ENCODE results near the gene ADGRL1. TPM values are rescaled to one million over a fixed set of nuclear protein-coding genes. Genes with fewer than 3 reads are reported as not detected.
"Not testable (repeated sequence)": the region's sequence is repeated elsewhere in the genome, so short reads cannot be mapped to it uniquely, and the experiment has no call there.

ADGRL1 gene
- total RNA-seq, 1 donor from 2014 or later = 55.3 TPM

DNA sequence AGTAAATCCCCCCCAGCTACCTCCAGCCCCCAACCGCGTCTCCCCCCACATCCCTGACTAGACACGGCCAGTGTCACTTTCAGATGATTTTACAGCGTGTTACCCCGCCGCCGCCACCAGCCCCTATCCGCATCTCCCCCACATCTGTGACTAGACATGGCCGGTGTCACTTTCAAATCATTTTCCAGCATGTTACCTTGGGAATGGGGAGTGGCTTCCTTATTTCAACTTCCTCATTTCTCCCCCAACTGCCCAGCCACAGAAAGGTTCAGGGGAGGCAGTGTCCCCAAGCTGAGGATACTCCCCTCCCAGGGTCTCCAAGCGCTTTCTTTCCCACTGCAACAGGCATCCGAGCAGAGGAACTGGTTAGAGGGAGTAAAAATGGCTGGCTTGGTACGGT, 18.4 kb downstream of the ADGRL1 start:
- Mint-ChIP-seq H3K9me3 (ENCODE audit: low read depth) (no peaks in the 10 kb centered on the region), H3K36me3 (ENCODE audit: insufficient read depth) (peaks cover 1% of the 10 kb centered on the region), H3K4me1 (ENCODE audit: low read depth) (peaks cover 14% of the 10 kb centered on the region), H3K27ac (no peak overlapping the region), H3K27me3 (no peaks in the 10 kb centered on the region), H3K4me3 (ENCODE audit: low read depth) (no peak overlapping the region)
- DNase-seq (ENCODE audit: low spot score, unreplicated experiment) = no peak
- TF ChIP-seq, protein P1, sequence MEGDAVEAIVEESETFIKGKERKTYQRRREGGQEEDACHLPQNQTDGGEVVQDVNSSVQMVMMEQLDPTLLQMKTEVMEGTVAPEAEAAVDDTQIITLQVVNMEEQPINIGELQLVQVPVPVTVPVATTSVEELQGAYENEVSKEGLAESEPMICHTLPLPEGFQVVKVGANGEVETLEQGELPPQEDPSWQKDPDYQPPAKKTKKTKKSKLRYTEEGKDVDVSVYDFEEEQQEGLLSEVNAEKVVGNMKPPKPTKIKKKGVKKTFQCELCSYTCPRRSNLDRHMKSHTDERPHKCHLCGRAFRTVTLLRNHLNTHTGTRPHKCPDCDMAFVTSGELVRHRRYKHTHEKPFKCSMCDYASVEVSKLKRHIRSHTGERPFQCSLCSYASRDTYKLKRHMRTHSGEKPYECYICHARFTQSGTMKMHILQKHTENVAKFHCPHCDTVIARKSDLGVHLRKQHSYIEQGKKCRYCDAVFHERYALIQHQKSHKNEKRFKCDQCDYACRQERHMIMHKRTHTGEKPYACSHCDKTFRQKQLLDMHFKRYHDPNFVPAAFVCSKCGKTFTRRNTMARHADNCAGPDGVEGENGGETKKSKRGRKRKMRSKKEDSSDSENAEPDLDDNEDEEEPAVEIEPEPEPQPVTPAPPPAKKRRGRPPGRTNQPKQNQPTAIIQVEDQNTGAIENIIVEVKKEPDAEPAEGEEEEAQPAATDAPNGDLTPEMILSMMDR (IDR thresholded peaks at IDR 0.05; ENCODE audit: unreplicated experiment) = no peak

DNA sequence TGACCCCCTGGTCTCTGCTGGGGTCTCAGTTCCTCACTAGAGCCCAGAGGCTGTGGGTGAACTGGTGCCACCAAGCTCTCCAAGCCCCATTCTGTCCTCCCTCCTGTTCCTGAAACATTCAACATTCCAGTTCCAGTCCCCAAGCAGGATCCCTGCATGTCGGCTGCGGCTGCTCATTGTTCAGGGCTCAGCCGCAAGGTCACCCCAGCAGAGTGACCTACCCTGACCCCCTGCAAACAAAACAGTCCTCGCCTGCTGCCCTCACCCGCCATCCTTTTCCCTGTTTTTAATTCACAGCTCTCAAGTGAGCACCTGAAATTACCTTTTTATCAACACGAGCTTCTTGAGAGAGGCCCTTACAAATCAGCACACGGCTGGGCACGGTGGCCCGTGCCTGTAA, 19.3 kb downstream of the ADGRL1 start:
- Mint-ChIP-seq H3K27ac (peak overlapping the region; percentile 81), H3K4me1 (ENCODE audit: low read depth) (peaks cover 14% of the 10 kb centered on the region)
- H3K9me3 Mint-ChIP-seq (ENCODE audit: low read depth); H3K36me3 Mint-ChIP-seq (ENCODE audit: insufficient read depth); H3K27me3 Mint-ChIP-seq; DNase-seq (ENCODE audit: low spot score, unreplicated experiment); H3K4me3 Mint-ChIP-seq (ENCODE audit: low read depth): not testable (repeated sequence)

DNA sequence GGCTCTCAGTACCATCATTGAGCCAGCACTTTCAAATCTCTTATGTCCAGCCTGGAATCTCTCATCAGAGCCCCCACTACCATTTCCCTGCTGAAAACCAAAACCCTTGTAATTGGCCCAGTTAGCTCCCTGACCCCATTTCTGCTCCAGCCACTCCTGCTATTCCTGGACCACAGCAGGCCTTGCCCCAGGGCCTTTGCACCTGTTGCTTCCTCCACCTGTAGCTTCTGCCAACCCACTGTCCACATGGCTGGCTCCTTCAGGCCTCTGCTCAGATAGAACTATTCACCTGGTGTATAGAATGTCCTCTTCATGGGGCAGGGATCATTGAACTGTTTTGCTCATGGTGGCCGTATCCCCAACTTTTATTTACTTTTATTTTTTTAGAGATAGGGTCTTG, 20.3 kb downstream of the ADGRL1 start:
- not testable (repeated sequence) for H3K27me3 Mint-ChIP-seq; DNase-seq (ENCODE audit: low spot score, unreplicated experiment); H3K36me3 Mint-ChIP-seq (ENCODE audit: insufficient read depth); H3K9me3 Mint-ChIP-seq (ENCODE audit: low read depth); H3K27ac Mint-ChIP-seq; H3K4me3 Mint-ChIP-seq (ENCODE audit: low read depth)
- peaks cover 11% of the 10 kb centered on the region for H3K4me1 Mint-ChIP-seq (ENCODE audit: low read depth)

DNA sequence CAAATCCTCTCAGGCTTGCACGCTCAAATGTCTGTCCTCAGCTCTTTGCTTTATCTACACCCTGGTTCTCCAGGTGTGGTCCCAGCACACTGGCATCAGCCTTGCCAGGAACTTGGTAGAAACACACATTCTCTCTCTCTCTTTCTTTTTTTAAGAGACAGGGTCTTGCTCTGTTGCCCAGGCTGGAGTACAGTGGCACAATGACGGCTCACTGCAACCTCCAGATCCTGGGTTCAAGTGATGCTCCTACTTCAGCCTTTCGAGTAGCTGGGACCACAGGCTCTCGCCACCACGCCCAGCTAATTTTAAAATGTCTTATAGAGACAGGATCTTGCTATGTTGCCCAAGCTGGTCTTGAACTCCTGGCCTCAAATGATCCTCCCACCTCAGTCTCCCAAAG, 20.8 kb downstream of the ADGRL1 start:
- Mint-ChIP-seq H3K27ac (no peak overlapping the region), H3K4me1 (ENCODE audit: low read depth) (peaks cover 8% of the 10 kb centered on the region), H3K9me3 (ENCODE audit: low read depth) (no peaks in the 10 kb centered on the region), H3K4me3 (ENCODE audit: low read depth) (no peak overlapping the region), H3K27me3 (no peaks in the 10 kb centered on the region), H3K36me3 (ENCODE audit: insufficient read depth) (peaks cover 1% of the 10 kb centered on the region)
- TF ChIP-seq, protein P1 (IDR thresholded peaks at IDR 0.05; ENCODE audit: unreplicated experiment) = no peak
- no peak for DNase-seq (ENCODE audit: low spot score, unreplicated experiment)

DNA sequence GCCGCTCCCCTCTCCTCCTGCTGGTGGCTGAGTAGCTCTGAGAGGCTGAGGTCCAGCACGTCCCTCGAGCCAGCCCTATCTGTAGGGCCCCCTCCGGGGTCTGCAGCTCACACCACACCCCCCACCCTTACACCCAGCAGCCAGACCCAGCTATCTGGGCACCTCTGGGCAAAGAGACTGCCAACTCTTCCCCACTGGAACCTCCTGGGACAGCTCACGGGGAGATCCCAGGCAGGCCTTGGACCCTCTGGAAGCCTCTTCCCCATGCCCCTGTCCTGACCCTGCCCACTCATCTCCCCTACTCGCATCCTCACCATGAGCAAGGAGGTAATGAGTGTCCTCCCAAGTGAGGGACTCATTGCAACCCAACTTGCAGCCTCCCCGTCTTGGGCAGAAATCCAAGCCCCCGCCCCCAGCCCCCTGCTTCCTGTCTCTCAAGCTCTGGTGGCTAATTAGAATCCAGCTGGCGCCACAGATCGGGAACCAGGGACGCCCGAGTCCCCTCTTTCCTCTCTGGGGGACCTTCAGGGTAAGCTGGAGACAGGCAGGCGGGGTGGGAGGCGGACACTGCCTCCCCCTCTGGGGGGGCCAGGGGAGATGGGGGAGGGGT, 22.1 kb downstream of the ADGRL1 start:
- TF ChIP-seq, protein P1 (IDR thresholded peaks at IDR 0.05; ENCODE audit: unreplicated experiment) = no peak
- Mint-ChIP-seq H3K36me3 (ENCODE audit: insufficient read depth) (no peaks in the 10 kb centered on the region), H3K27me3 (no peaks in the 10 kb centered on the region), H3K4me1 (ENCODE audit: low read depth) (peaks cover 8% of the 10 kb centered on the region), H3K4me3 (ENCODE audit: low read depth) (no peak overlapping the region), H3K9me3 (ENCODE audit: low read depth) (no peaks in the 10 kb centered on the region), H3K27ac (no peak overlapping the region)
- DNase-seq (ENCODE audit: low spot score, unreplicated experiment) = no peak

DNA sequence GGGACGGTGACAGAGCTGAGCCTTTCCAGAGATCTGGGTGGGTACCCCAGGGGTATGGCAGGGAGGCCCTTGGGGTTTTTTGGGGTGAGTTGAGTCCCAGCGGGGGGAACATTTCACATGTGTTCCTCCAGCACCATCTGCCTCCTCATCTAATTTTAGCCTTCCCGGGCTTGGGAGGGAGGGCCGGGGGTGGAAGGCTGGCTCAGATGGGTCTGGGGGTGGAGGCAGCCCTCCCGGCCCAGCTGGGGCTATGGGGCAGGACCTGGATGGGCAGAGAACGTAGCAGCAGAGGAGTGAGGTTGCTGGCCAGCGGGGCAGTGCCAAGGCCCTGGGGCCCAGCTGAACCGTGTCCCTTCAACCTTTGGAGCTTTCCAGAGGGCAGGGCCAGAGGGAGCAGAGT, 23.5 kb downstream of the ADGRL1 start:
- Mint-ChIP-seq H3K36me3 (ENCODE audit: insufficient read depth) (no peaks in the 10 kb centered on the region), H3K9me3 (ENCODE audit: low read depth) (no peaks in the 10 kb centered on the region), H3K27ac (no peak overlapping the region), H3K4me3 (ENCODE audit: low read depth) (no peak overlapping the region), H3K4me1 (ENCODE audit: low read depth) (peaks cover 6% of the 10 kb centered on the region), H3K27me3 (no peaks in the 10 kb centered on the region)
- TF ChIP-seq, protein P1 (IDR thresholded peaks at IDR 0.05; ENCODE audit: unreplicated experiment) = no peak
- no peak for DNase-seq (ENCODE audit: low spot score, unreplicated experiment)

Data from progenitor cell of endocrine pancreas (in vitro differentiated cells).